Epithelial cell of esophagus (primary cell): ENCODE results near the gene DNAH17.

Source experiments
- DNase-seq: peaks from one replicate; pipeline ENCODE4 v3.0.0; 2010; ENCODE audit warnings: low read depth
- H3K4me3 ChIP-seq: 2 replicates; pipeline ENCODE4 v1.5.1; 2011; ENCODE audit warnings: mild to moderate bottlenecking, low read length, control low read depth
- TF ChIP-seq, protein P1 (sequence below): IDR thresholded peaks from 2 replicates; pipeline ENCODE4 v1.5.1; 2011; ENCODE audit warnings: low read depth, mild to moderate bottlenecking, low read length, control low read depth, inconsistent platforms; ENCODE audit not compliant: insufficient read depth; ENCODE audit errors: missing control alignments

The DNAH17 gene

DNA sequence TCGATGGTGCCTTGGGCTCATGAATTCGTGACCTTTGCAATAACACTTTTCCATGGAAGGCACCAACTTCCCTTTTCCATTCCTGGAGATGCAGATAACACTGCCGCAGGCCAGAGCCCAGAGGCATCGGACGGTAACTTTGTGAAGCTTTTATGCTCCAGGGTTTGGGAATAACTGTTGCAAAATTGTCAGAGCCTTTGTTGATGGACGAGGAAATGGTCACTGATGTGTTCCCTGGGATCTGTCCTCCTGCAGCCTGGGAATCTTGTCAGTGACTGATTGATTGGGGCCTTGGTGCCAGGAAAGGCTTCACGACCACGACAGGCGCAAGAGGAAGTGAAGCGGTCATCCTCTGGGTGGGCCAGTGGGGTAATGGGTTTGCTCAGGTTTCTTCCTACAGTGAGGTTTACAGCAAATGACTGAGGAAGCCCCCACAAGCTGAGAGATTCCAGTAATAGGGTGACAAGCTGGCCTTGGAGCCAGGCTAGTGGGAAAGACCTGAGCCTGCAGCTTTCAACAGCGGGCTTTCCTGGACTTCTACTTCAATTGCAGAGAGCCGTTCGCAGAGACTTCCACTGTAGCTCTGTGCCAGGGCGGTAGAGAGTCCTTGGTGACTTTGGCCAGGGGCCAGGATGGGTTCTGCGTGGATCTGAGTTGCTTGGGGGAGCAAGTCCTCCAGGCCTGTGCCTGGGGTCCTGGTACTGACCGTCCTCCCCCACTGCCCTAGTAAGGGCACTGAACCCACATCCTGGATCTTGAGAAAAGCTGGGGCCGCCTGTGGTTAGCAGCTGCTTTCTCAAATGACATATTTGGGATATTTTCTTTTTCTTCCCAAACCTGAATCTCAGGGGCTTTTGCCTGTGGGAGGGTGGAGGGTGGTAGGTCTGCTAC lies 161.1 kb downstream of the DNAH17 start:
- DNase-seq = no peak
- TF ChIP-seq, protein P1, sequence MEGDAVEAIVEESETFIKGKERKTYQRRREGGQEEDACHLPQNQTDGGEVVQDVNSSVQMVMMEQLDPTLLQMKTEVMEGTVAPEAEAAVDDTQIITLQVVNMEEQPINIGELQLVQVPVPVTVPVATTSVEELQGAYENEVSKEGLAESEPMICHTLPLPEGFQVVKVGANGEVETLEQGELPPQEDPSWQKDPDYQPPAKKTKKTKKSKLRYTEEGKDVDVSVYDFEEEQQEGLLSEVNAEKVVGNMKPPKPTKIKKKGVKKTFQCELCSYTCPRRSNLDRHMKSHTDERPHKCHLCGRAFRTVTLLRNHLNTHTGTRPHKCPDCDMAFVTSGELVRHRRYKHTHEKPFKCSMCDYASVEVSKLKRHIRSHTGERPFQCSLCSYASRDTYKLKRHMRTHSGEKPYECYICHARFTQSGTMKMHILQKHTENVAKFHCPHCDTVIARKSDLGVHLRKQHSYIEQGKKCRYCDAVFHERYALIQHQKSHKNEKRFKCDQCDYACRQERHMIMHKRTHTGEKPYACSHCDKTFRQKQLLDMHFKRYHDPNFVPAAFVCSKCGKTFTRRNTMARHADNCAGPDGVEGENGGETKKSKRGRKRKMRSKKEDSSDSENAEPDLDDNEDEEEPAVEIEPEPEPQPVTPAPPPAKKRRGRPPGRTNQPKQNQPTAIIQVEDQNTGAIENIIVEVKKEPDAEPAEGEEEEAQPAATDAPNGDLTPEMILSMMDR = no peak
- no peak overlapping the region for H3K4me3 ChIP-seq

DNA sequence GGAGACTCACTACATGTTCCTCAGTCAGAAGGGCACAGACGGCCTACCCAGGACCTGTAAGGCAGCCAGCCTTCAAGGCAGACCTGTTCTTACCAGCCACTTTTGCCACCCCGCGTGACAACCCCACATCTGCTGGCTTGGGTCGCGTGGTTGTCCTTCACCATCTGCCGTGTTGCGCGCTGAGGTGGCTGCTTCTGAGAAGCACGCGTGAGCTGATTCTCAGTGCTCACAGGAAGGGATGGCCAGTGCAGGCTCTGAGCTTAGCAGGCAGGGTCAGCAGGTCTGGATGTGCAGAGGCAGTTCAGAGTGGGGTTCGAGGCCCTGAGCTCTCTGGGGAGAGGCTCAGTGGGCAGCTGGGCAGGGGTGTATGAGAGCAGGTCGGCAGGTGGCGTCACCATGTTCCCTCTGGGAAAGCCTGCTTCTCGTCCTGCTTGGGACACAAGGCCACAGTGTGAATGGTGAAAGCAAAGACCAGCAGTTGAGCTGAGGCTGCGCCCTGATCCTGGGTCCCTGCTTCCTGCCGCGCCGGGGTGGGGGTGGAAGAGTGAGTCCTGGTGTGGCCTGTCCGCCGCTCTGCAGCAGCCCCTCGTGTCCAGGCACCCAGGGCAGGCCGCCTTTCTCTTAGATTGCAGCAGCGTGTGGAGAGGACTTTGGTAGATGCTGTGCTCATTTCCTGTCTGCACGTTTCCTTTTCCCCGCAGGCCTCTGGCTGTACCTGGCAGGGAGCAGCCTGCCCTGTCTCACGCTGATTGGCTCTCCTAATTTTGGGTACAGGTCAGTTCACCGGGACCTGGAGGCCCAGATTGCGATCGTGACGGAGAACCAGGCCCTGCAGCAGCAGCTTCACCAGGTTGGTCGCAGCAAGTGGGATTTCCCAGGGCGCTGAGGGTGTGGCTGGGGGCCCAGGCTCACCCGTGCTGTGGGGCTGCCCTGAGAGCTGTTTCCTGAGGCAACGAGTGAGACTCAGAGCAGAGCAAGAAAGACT lies 162.7 kb downstream of the DNAH17 start:
- no peak overlapping the region for H3K4me3 ChIP-seq
- no peak for DNase-seq

DNA sequence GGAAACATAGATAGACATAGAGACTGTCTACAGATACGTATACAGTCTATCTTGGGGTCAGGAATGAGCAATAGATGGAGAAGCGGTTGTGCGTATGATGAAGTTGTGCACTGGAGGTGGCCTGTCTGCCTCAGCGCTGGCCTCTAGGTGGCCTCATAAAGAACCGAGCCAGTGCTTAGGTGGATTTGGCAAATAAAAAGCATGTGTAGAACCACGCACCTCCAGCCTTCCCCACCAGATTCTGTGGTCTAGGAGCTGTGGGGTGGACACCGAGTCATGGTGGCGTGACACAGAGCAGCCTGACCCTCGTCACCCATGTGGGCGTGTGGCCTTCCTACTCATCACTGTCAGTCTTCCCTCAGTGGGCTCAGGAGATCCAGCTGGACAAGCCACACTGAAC lies 164.8 kb downstream of the DNAH17 start:
- no peak overlapping the region for H3K4me3 ChIP-seq
- DNase-seq = no peak
- TF ChIP-seq, protein P1 = peak; percentile 49

More for the DNA sequence above, 162.7 kb downstream of the DNAH17 start:
- TF ChIP-seq, protein P1 = no peak

DNA sequence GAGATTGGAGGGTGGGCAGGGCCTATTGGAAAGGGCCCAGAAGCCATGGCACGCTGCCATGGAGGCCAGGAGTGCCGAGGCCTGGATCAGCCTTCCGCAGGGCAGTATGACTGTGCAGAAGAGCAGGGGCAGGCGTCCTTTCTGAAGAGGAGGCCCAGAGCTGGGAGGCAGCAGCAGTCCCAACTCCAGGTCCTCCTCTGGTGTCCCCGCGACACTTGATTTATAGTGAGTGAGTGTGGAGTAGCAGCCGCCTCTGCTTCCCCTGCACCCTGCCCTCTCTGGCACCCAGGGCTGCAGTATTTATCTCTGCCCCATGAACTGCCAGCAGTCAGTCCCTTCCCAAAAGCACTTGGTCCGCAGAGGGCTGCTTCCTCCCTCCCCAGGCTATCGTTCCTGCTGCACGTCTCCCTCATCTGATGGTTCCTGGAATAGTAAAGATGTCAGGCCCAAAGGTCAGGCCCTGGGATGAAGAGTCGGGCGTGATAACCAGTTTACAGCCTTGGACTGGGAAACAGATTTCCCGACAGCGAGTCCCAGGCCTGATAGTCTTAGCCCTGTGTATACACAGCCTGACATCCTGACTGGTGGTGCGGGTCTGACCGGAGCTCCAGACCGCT lies 165.8 kb downstream of the DNAH17 start:
- H3K4me3 ChIP-seq = no peak overlapping the region
- no peak for DNase-seq
- TF ChIP-seq, protein P1 = no peak

DNA sequence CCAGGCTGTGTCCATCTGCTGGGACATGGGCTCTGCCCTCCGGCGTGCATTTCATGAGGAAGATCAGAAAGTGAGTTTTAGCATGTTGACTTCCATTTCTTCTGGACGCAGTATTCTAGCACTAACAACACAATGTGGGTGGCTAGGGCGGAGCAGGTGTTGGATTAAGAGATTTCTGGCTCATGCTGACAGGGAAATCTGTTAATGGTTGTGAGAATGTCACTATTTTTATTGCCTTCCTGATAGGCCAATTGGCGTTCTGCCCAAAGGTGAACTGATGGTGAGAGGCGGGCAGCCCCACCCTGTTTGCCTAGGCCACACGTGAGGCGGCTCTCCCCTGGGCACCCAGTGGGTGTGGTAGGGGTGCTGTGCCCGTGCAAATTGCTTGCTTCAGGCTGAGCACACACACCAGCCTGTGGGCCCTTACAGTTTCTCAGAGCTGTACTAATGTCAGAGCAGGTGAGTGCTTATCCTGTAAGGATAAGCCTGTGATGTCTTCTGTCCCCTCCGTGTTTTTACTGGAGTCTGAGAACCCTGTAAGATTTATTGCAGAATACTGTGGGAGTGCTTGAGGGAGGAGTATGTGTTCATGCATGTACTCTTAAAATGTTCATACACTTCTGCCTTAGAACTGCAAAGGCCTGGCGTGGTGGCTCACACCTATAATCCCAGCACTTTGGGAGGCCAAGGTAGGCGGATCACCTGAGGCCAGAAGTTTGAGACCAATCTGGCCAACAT lies 167.8 kb downstream of the DNAH17 start:
- DNase-seq = no peak
- TF ChIP-seq, protein P1 = no peak
- no peak overlapping the region for H3K4me3 ChIP-seq

DNA sequence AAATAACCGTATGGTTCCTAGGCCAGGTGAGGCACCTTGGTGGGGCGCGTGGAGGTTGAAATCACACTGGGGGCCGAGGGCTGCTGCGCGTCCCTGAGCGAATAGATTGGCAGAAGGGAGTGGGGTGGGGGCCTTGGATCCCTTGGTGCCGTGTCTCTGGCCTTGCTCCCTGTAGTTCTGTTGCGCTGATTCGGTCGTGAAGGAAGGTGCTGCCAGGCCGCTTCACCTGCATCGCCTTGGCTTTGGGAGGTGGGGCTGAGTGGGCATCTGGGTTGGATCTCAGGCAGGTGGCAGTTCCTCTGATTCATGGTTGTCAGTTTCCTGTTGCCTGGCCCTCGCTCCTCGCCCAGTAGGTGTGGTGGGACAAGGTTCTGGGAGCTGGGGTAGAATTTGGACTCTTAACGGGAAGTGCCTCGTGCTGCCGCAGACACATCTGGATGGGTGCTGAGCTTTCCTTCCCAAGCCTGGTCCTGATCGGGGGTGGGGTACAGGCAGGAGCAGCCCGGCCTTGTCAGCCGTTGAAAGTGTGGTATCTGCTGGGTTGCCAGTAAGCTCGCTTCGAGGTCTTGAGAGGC lies 168.6 kb downstream of the DNAH17 start:
- H3K4me3 ChIP-seq = no peak overlapping the region
- TF ChIP-seq, protein P1 = no peak
- no peak for DNase-seq
